GM10266 (cell line): ENCODE measurements around the gene GLI1.

Experiments
- DNase-seq: peaks from one replicate; pipeline ENCODE4 v3.0.0; 2012; ENCODE audit errors: extremely low spot score
- CTCF ChIP-seq: IDR thresholded peaks from 2 replicates; pipeline ENCODE4 v1.5.1; 2012; ENCODE audit warnings: mild to moderate bottlenecking, low read depth; ENCODE audit not compliant: control insufficient read depth, insufficient read depth; ENCODE audit errors: missing control alignments

GLI1 gene

GRCh38 chr12:57444744-57445143 is 14.8 kb upstream of the GLI1 start:
- DNase-seq = no peak
- no peak for TF ChIP-seq CTCF

- no peak for DNase-seq
- no peak for TF ChIP-seq CTCF
Measured at GRCh38 chr12:57446292-57446960, 13.2 kb upstream of the GLI1 start.

GRCh38 chr12:57448669-57449068 is 10.9 kb upstream of the GLI1 start:
- DNase-seq = no peak
- TF ChIP-seq CTCF = no peak

GRCh38 chr12:57449375-57449774 is 10.2 kb upstream of the GLI1 start:
- no peak for DNase-seq
- TF ChIP-seq CTCF = no peak

GRCh38 chr12:57450057-57450456 is 9.5 kb upstream of the GLI1 start:
- DNase-seq = no peak
- no peak for TF ChIP-seq CTCF

- TF ChIP-seq CTCF = no peak
- no peak for DNase-seq
Measured at GRCh38 chr12:57451233-57451778, 8.3 kb upstream of the GLI1 start.

GRCh38 chr12:57452181-57452936 is 7.2 kb upstream of the GLI1 start:
- TF ChIP-seq CTCF = no peak
- no peak for DNase-seq
